BLaER1 treated with 17β-estradiol and CSF1 and Interleukin-3, amounts not matched to agents 10 nM and 100 nM (cell line): ENCODE measurements around the gene CYP1A1.

Experiments used
- H3K27ac ChIP-seq, 11 experiments: shearing (Covaris generic); formaldehyde crosslinking; 2 replicates each; pipeline ENCODE4 v1.8.1; 2022
- H3K27me3 ChIP-seq, 11 experiments: shearing (Covaris generic); formaldehyde crosslinking; 2 replicates each; pipeline ENCODE4 v1.8.1; 2022
- H3K36me3 ChIP-seq, 11 experiments: shearing (Covaris generic); formaldehyde crosslinking; 2 replicates each; pipeline ENCODE4 v1.8.1; 2022
- H3K4me1 ChIP-seq, 10 experiments: shearing (Covaris generic); formaldehyde crosslinking; 2 replicates each; pipeline ENCODE4 v1.8.1; 2022
- H3K4me2 ChIP-seq, 11 experiments: shearing (Covaris generic); formaldehyde crosslinking; 2 replicates each; pipeline ENCODE4 v1.8.1; 2022
- H3K4me3 ChIP-seq, 10 experiments: shearing (Covaris generic); formaldehyde crosslinking; 2 replicates each; pipeline ENCODE4 v1.8.1; 2022
- H3K9ac ChIP-seq, 11 experiments: shearing (Covaris generic); formaldehyde crosslinking; 2 replicates each; pipeline ENCODE4 v1.8.1; 2022
- H3K9me3 ChIP-seq, 11 experiments: shearing (Covaris generic); formaldehyde crosslinking; replicated peaks in 1 of 11; 2 replicates each; pipeline ENCODE4 v1.8.1; 2022
- H4K20me1 ChIP-seq, 11 experiments: shearing (Covaris generic); formaldehyde crosslinking; 2 replicates each; pipeline ENCODE4 v1.8.1; 2022
- Cebpa-rat ChIP-seq, 11 experiments: shearing (Covaris generic); IDR thresholded peaks; 2 replicates each; pipeline ENCODE4 v1.8.1; 2022

Gene CYP1A1

DNA sequence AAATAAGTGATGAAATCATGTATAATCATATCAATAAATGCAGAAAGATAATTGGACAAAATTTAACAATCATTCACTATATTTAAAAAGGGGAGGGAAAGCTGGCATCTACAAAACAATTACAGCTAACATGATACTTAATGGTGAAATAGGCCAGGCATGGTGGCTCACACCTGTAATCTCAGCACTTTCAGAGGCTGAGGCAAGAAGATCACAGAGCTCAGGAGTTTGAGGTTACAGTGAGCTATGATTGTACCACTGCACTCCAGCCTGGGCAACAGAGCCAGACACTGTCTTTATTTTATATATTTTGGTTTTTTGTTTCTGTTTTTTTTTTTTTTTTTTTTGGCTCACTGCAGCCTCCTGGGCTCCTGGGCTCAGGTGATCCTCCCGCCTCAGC lies 41.6 kb downstream of the CYP1A1 start:
- no peak overlapping the region for H3K9ac ChIP-seq
- H3K4me1 ChIP-seq = peaks cover 0 to 9% (median 0%) of the 10 kb centered on the region in 10 experiments; a peak in 4 of 20 replicates
- no peak overlapping the region for H3K27ac ChIP-seq
- no peak overlapping the region for H3K4me3 ChIP-seq
- no peak overlapping the region for H3K4me2 ChIP-seq
- H3K9me3 ChIP-seq = peaks cover 10 to 18% (median 13%) of the 10 kb centered on the region in 11 experiments; a peak in 21 of 22 replicates
- peaks cover 3 to 64% (median 28%) of the 10 kb centered on the region in 11 experiments; a peak in 16 of 22 replicates for H4K20me1 ChIP-seq
- no peak for TF ChIP-seq Cebpa-rat (IDR thresholded peaks at IDR 0.05)
- H3K36me3 ChIP-seq = peaks cover 36 to 56% (median 45%) of the 10 kb centered on the region in 11 experiments
- no peaks in the 10 kb centered on the region for H3K27me3 ChIP-seq

DNA sequence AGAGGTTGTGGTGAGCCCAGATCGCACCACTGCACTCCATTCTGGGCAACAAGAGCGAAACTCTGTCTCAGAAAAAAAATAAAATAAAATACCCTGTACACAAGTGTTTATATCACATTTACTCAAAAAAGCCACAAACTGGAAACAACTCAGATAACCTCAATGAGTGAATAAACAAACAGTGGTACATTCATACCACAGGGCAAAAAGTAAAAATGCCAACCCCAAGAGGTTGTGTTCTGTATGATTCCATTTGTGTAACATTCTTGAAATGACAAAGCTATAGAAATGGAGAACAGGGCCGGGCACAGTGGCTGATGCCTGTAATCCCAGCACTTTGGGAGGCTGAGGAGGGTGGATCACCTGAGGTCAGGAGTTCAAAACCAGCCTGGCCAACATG lies 42.4 kb downstream of the CYP1A1 start:
- H4K20me1 ChIP-seq = peaks cover 3 to 64% (median 24%) of the 10 kb centered on the region in 11 experiments; a peak in 16 of 22 replicates
- H3K9me3 ChIP-seq = peaks cover 10 to 18% (median 13%) of the 10 kb centered on the region in 11 experiments; a peak in 21 of 22 replicates
- no peak overlapping the region for H3K27ac ChIP-seq
- peaks cover 0 to 9% (median 0%) of the 10 kb centered on the region in 10 experiments; a peak in 4 of 20 replicates for H3K4me1 ChIP-seq
- H3K9ac ChIP-seq = no peak overlapping the region
- H3K27me3 ChIP-seq = no peaks in the 10 kb centered on the region
- no peak for TF ChIP-seq Cebpa-rat (IDR thresholded peaks at IDR 0.05)
- peaks cover 36 to 56% (median 45%) of the 10 kb centered on the region in 11 experiments for H3K36me3 ChIP-seq
- H3K4me3 ChIP-seq = no peak overlapping the region
- H3K4me2 ChIP-seq = no peak overlapping the region

DNA sequence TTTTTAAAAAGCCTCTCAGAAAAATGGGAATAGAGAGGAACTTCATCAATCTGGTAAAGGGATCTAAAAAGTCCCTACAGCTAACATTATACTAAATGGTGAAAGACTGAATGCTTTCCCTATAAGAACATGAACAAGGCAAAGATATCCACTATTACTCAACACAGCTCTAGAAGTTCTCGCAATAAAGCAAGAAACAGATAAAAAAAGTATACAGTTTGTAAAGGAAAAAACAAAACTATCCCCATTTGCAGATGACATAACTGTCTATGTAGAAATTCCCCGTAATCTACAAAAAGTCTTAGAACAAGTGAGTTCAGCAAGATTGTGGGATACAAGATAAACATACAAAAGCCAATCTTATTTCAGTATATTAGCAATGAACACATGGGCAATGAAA lies 44.9 kb downstream of the CYP1A1 start:
- H3K27me3 ChIP-seq = no peaks in the 10 kb centered on the region
- no peak overlapping the region for H3K4me2 ChIP-seq
- no peak overlapping the region for H3K9ac ChIP-seq
- no peak overlapping the region for H3K4me3 ChIP-seq
- H3K27ac ChIP-seq = no peak overlapping the region
- peaks cover 0 to 7% (median 0%) of the 10 kb centered on the region in 10 experiments; a peak in 4 of 20 replicates for H3K4me1 ChIP-seq
- H3K36me3 ChIP-seq = peaks cover 18 to 36% (median 28%) of the 10 kb centered on the region in 11 experiments
- peaks cover 10 to 16% (median 13%) of the 10 kb centered on the region in 11 experiments; a peak in 21 of 22 replicates for H3K9me3 ChIP-seq
- peaks cover 0 to 72% (median 26%) of the 10 kb centered on the region in 11 experiments; a peak in 15 of 22 replicates for H4K20me1 ChIP-seq
- no peak for TF ChIP-seq Cebpa-rat (IDR thresholded peaks at IDR 0.05)

DNA sequence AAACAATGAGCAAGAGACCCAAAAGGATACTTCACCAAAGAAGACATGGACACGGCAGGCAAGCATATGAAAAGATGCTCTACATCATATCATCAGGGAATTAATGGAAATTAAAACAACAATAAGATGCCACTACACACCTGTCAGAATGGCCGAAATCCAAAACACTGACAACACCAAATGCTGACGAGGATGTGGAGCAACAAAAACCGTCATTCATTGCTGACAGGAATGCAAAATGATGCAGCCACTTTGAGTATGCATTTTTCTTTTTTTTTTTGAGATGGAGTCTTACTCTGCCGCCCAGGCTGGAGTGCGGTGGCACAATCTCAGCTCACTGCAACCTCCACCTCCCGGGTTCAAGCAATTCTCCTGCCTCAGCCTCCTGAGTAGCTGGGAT lies 48.5 kb downstream of the CYP1A1 start:
- Histone ChIP-seq H4K20me1 (peaks cover 5 to 67% (median 26%) of the 10 kb centered on the region in 11 experiments; a peak in 15 of 22 replicates), H3K27ac (no peak overlapping the region), H3K9ac (no peak overlapping the region), H3K4me3 (no peak overlapping the region), H3K27me3 (no peaks in the 10 kb centered on the region), H3K4me1 (peaks cover 0 to 7% (median 0%) of the 10 kb centered on the region in 10 experiments; a peak in 2 of 20 replicates), H3K4me2 (no peak overlapping the region), H3K36me3 (peaks cover 27 to 35% (median 30%) of the 10 kb centered on the region in 11 experiments), H3K9me3 (no peaks in the 10 kb centered on the region)
- no peak for TF ChIP-seq Cebpa-rat (IDR thresholded peaks at IDR 0.05)

DNA sequence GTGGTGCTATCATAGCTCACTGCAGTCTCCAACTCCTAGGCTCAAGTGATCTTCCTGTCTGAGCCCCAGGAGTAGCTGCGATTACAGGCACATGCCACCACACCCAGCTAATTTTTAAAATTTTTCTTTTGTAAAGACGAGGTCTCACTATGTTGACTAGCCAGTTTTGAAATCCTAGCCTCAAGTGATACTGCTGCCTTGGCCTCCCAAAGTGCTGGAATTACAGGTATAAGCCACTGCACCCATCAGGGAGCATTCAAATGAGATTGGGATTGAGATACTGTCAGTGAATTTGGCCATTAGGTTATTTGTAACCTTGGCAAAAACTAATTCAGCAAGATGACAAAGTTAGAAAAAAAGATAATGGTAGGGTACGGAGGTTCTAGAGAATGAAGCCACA lies 51.2 kb downstream of the CYP1A1 start:
- Histone ChIP-seq H3K4me1 (peaks cover 0 to 7% (median 0%) of the 10 kb centered on the region in 10 experiments; a peak in 1 of 20 replicates), H3K36me3 (peaks cover 53 to 62% (median 56%) of the 10 kb centered on the region in 11 experiments), H4K20me1 (peaks cover 0 to 44% (median 13%) of the 10 kb centered on the region in 11 experiments; a peak in 11 of 22 replicates), H3K27me3 (no peaks in the 10 kb centered on the region), H3K4me2 (no peak overlapping the region), H3K27ac (no peak overlapping the region), H3K9me3 (no peaks in the 10 kb centered on the region), H3K9ac (no peak overlapping the region), H3K4me3 (no peak overlapping the region)
- TF ChIP-seq Cebpa-rat (IDR thresholded peaks at IDR 0.05) = no peak

DNA sequence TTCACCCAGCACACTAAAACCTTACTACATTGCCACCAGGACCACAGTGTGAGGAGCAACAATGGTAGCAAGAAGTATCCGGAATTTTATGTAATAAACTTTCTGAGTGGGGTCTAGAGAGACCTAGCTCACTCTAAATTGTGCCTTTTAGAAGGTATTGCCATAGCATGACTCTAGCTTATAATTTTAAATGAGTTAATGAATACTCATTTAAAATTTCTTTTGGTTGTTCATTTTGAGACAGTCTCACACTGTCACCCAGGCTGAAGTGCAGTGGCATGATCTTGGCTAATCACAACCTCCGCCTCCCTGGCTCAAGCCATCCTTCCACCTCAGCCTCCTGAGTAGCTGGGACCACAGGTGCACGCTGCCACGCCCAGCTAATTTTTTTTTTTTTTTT lies 55.7 kb downstream of the CYP1A1 start:
- Histone ChIP-seq H3K36me3 (peaks cover 56 to 89% (median 72%) of the 10 kb centered on the region in 11 experiments), H3K4me1 (peaks cover 0 to 5% (median 0%) of the 10 kb centered on the region in 10 experiments; a peak in 4 of 20 replicates), H3K9ac (no peak overlapping the region), H3K27me3 (no peaks in the 10 kb centered on the region), H3K27ac (no peak overlapping the region), H3K4me3 (no peak overlapping the region), H3K4me2 (no peak overlapping the region), H4K20me1 (peaks cover 9 to 31% (median 19%) of the 10 kb centered on the region in 11 experiments; a peak in 18 of 22 replicates), H3K9me3 (no peaks in the 10 kb centered on the region)
- no peak for TF ChIP-seq Cebpa-rat (IDR thresholded peaks at IDR 0.05)
